GM21576 (cell line): ENCODE results near the gene GAP43.
"Not testable (repeated sequence)": the region's sequence is repeated elsewhere in the genome, so short reads cannot be mapped to it uniquely, and the experiment has no call there.

Source experiments
- ATAC-seq: cut with Tn5 transposase; IDR thresholded peaks from one replicate; pipeline ENCODE4 v1.9.1; 2021; ENCODE audit warnings: mild to moderate bottlenecking, moderate library complexity; ENCODE audit not compliant: unreplicated experiment

The GAP43 gene

DNA sequence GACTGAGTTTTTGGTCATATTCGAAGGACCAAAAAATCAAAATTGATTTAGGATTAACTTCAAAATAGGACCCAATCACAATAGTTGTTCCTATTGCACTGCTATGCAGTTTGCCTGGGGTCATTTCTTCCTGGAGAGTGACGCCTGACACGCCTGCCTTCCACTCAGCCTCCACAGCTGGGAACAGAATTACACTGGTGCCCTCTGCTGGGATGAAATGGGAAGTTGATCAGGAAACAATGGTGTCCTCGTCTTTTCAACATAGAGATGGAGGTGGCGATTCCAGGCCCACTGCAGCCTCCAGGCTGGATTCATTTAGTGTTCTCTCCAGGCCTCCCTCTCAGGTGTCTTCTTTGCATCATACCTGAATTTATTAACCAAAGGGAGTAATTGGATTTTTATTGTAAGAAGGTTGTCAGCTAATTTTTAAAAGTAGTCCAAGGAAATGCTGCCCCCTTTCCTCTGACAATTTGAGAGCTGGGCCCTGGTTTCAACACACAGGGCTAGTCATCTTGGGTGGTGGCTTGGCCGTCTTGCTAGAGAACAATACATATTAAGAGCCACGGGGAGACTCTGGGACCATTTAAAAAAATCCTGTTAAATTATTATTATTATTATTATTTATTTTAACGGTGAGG lies 69.7 kb downstream of the GAP43 start:
- peak; percentile 96 for ATAC-seq

DNA sequence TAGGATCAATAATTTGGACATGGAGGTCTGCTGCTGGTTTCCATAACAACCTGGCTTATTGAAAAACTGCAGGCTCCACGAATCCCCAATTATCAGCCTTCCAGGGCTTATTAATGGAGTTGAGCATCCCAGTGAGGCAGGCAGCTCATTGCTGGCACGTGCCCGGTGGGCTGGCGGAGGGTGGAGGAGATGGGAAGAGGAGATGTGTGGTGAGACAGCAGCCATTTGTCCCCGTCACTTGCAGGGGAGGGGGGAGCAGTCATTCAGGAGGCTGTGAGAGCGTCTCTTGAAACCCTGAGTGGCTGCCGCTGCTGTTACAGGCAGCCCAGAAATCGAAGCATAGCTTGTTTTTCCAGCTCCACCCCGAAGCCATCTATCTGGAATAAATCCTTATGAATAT lies 70.6 kb downstream of the GAP43 start:
- ATAC-seq: no peak

DNA sequence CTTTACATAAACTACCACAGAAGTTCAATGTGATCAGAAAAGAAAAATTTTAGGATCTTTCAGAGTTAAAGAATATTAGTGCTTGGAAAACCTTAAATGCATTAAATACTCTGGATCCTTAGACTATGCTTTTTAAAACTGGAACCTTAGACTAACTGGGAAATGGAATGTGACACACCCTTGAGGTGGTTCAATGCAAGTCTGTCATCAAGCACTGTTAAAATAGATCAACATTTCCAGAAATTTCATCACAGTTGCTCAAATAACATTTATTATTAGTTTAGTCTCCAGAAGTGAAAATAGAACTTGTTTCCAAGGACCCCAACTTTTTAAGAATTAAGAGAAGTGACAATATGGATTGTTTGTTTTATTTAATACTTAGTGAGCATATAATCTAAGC lies 71.8 kb downstream of the GAP43 start:
- ATAC-seq: no peak

DNA sequence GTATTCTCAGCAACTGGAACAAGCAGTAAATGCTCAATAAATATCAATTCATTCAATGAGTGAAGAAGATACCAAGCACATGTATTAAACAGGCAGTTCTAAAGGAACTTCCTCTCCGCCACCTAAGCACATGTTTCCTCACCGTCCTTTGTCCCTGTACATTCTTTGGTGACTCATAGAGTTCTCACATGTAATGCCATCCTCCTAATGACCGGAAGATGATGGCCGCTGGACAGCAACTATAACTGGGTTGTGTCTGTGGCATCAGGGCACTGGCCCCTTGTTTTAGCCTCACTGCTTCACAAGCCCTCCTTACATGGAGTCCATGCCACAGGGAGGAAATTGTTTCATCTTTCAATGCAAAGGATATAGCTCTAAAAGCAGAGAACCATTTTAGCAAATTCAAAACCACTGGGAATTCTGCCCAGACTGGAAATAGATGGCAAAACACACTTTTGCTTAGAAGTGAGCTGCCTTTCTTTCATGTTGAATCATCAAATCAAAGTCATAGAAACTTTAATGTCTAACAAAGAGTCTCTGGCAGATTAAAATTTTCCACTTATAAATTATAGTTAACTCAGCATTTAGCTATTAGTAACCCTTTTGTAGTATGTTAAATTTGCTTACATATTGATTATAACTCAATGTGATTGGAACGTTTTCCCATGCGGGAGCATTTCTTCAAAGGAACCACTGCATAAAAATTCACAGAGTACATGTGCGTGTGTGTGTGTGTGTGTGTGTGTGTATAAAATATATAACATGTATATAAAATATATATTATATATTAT lies 74.1 kb downstream of the GAP43 start:
- no peak for ATAC-seq

DNA sequence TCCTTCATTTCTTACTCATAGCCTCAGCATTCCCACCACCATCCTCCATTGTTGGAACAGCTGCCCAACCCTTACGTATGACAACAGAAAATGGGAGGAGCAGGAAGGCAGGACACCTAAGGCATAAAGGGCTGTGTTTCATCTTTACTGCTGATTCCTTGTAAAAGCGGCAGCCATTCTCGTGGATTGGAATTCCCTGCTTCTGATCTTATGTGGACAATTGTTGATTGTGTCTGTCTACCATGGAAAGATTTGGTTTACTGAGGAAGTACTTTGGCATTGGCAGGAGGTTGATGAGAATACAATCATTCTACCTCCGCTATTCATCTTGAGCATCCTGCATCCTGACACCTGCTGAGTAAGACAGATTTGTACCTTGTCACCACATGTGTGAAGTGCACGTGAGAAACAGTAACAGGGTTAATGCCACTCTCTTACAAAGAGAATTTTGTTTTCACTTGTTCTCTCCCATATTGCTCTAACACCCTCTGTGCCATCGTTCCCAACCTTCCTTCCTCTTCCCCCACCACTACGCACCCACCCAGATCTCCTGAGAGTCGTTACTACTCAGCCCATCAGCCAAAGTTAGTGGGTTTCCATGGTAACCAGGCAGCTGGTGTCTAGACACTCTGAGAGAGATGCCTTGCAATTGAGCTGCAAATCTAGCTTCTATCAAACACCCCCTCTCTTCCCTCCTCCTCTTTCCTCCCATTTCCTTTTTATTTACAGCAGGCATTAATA lies 75.7 kb downstream of the GAP43 start:
- ATAC-seq: no peak

DNA sequence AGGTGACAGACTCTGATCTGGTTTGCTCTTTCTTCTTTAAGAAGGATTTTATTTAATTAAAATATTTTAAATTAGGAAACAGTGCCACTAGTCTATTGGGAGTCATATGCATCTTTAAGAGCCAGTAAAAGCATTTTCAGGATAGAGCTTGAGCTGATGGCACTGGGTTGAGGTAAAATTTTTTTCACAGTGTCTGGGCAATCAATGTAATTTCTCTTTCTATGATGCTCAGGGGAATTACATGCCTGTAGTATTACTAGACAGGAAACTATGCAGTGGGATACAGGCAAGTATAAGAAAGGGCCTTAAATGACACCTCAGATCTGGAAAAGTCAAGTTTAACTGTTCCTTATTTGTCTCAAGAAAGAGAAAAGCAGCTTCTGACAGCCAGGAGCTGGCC lies 76.4 kb downstream of the GAP43 start:
- no peak for ATAC-seq

DNA sequence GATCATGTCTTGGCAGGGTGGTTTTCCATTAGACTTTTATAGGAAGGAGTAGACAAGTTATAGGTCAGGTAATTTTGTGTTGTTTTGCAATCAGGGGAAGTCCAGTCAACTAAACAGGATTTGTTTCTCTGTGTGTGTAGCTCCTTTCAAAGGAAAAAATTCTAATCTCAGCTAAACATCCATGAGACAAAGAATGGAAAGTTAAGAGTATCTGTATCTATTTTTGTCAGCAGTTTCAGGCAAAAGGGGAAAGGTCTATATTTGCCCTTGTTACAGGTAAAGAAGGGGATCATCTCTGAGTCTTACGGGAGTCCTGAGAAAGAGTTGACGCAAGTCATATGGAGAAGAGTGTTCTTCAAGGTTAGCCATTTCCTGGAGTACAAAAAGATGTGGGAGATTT lies 79.3 kb downstream of the GAP43 start:
- ATAC-seq: no peak

DNA sequence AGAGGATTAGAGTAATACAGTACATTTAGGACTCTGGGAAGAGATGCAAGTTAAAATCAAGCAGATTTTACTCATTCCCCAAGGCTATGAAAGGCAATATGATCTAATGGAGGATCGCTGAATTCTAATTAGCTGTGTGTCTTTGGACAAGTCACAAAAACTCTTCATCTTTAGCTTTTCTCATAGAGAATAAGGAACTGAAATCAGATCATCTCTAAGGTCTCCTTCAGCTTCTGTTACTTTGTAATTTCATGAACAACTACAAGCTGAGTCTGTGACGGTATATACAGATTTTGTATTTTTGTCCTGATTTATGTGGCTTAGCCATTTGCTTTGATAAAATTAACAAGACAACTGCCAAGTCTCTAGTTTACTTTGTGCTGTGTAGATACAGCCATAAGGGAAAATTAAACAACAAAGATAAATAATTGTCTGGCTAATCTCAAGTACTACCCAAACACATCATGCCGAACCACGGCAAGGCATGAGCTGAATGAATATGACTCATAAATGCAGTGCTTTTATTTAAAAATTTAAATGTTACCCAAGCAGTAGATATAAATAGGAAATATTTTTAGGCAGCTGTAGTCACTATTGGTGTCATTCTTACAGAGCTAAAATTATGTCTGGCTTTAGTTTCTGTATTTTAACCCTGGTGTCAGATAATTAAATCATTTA lies 81.5 kb downstream of the GAP43 start:
- ATAC-seq: no peak

DNA sequence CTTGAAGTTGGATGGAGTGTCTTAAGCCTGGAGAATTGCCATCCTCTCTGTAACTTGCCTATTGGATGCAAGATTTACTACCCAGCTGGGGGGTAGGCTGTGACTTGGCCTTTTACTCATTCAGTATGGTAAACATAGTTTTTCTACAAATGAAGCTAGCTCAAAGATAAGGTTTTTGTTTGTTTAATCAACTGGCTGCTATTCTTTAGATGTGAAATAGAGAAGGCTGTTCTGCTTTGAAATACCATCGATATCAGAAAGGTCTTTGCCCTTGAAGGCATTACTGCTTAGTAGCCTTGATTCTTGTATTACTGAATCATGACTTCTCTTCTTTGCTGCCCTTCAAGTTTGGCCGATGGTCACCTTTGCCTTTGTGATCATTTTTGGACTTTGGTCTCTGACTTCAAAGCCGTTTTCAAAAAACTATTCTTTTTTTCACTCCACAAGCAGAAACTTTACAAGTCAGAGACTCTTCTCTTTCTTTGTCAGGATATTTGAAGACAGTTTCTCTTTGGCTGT lies 83.1 kb downstream of the GAP43 start:
- ATAC-seq: no peak

DNA sequence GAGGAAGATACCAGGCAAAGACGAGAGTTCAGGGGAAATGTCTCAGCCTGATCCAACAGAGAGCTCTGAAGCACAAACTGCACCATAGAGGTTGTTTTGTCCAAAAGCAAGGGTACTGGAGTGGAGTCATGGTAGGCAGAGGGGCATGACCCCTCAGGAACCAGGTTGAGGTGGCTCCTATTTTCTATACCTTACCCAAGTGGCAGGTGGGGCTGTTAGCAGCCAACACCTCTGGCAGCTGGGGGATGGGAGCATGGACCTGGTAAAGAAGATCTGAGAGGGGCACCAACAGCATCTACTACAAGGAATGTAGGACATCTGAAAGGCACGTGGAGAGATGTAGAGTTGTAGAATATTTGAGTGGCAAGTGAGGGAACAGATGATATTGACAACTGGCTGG lies 85.2 kb downstream of the GAP43 start:
- ATAC-seq: no peak

DNA sequence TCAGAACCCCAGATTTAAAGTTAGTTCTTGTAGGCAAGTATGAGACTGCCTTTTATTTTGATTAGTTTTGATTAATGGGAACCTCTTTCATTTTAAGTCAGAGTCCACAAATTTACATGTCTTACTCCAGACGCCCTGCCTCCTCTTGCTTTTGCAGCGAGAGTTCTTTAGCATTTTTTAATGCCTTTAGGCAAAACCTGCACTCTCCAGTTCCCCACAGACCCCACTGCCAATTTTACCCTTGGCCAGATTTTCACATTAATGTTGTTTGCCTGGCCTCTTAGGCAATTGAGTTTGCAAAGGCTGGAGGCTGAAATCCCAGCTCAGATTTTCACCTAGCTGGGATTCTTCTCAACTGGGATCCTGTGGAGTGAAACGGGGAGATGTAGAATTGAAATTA lies 85.8 kb downstream of the GAP43 start:
- ATAC-seq: no peak

DNA sequence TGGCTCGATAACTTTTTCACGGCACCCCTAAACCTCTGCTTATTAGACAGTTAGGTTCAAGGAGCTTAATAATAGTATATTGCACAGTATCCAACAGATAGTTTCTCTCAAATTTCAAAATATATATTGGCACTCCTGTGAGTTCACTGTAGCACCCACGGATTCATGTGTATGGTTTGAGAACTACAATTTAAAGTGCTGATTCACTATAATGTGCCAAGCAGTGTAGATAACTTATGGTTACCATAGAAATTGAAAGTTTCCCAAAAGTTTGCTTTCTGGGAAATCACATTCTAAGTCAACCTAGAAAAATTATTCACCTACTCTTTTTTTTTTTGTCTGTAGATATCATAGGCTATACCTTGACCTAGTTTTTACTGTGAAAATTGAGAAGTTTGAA lies 86.6 kb downstream of the GAP43 start:
- no peak for ATAC-seq

DNA sequence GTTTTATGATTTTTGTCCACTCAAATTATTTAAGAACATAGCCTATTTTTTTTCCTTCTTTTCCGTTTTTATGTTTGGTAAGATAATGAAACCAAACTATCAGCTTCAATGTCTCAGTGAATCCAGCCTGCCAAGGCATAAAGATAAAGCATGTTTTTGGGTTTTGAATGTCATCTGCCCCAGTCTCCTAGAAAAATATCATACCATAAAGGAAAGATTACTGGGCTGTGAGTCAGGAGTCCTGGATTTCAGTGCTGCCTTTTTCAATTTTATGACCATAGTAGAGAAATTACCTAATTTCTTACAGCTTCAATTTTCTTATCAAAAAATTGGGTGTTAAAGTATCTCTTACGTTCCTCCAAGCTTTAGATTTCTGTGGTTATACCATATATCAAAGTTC lies 87.5 kb downstream of the GAP43 start:
- ATAC-seq: no peak

DNA sequence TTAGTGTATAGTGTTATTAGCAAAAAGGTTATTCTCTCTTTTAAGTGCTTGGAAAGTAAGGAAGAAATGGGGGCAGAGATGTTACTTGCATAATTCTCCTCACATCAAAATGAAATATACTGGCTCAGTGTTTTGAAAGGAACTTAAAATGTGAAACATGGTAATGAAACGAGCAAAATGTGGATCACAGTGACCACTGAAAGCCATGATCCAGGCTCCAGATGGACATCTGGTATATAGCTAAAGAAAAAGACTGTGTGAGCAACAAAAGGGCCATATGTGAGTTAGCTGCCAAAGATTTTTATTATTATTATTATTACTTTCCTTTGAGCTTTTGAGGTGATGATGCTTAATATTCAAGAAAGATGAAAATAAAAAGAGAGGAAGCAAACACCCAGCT lies 89.6 kb downstream of the GAP43 start:
- ATAC-seq: no peak

DNA sequence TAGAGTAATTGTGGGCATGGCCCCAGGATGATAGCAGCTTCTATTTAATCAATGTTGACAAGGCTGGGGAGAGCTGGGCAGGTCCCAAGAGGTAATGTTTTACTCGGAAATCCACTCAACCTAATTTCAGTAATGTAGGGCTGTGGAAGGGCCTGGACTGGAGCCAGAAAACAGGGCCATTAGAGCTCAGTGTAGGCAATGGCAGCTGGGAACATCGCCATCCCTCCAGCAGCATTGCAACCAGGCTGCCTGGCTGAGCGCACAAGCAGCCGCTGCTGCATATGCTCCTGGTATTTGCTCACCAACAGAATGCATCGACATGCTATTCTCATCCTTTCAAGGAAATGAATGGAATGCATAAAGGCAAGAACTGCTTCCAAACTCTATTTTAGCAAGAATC lies 90.0 kb downstream of the GAP43 start:
- ATAC-seq: no peak

DNA sequence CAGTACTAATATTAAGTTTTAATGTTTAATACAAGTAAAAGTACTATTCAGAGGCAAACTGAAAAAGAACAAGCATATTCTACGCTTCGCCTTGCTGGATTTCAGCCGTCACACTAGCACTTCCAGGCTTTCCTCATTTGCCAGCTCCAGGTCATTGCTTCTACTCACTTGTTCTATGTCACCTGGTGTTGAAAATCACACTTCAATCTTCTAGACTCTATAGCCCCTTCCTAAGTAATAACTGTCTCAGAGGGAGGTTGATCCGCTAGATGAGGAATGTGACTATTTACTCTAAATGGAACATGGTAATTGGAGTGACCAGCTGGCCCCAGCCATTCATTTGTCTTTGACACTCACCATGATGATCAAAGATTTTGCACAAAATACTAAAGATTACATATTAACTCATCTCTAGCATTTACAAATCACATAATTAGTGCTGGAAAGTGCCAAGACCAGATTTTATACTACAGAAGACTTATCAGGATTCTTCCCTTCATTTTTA lies 92.0 kb downstream of the GAP43 start:
- no peak for ATAC-seq

DNA sequence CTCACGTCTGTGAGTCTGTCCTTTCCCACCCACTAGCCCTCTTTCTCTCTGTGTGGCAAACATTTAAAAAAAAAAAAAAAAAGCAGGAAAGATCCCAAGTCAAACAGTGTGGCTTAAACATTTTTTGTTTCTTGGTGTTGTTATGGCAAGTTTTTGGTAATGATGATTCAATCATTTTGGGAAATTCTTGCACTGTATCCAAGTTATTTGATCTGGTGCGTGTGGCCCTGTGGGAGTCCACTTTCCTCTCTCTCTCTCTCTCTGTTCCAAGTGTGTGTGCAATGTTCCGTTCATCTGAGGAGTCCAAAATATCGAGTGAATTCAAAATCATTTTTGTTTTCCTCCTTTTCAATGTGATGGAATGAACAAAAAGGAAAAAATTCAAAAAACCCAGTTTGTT lies 97.7 kb downstream of the GAP43 start:
- no peak for ATAC-seq

DNA sequence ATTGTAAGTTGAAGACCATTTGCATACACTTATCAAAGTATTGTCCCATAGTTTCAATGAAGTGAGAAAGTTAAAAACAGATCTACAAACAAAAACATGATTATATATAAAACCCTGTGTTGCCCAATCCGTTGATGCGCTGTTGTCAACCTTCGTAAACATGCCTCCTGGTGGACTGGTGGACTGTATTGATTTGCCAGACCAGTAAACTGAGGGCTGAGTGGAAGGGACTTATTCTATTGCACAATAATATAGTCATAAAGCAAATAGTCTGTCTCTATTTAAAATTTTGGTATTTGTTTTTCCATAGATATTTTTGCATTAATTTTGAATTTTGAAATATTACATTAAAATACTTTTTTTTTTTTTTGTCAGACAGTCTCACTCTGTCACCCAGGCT lies 102.5 kb downstream of the GAP43 start:
- no peak for ATAC-seq

DNA sequence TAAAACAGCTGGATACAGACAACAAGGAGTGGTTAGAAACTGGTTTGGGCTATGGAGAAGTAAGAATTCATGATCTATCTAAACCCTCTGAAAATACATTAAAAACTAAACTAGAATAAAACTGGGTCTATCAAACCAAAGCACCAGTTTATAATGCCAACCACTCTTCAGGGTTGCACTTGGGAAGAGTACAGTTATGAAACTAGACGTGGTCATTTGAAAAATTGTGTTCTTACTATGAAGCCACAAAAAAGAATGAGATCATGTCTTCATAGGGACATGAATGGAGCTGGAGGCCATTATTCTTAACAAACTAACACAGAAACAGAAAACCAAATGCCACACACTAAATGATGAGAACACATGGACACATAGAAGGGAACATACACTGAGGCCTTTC lies 103.8 kb downstream of the GAP43 start:
- ATAC-seq: no peak

DNA sequence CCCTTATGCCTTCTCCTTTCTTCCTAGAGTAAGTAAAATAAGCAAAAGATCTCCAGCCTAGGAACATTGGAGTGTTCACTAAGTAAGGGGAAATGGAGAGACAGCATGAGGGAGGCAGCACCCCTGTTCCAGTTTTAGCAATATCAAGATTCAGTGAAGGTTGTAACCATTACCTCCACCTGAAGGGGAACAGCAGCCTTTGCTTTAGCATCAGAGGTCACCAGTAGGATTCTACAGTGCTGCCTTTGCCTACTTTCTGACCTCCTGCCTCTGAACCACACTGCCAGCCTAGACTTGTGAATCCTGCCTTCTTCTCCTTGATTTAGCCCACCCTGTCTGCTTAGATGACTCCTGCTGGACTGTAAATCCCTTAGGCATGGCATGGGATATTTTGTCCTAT lies 104.7 kb downstream of the GAP43 start:
- ATAC-seq: no peak

DNA sequence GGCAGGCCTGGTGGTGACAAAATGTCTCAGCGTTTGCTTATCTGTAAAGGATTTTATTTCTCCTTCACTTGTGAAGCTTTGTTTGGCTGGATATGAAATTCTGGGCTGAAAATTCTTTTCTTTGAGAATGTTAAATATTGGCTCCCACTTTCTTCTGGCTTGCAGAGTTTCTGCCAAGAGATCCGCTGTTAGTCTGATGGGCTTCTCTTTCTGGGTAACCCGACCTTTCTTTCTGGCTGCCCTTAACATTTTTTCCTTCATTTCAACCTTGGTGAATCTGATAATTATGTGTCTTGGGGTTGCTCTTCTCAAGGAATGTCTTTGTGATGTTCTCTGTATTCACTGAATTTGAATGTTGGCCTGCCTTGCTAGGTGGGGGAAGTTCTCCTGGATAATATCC lies 113.0 kb downstream of the GAP43 start:
- ATAC-seq: not testable (repeated sequence)
